H1 (cell line): ENCODE data around the gene ZBTB16. TPM values are rescaled to one million over a fixed set of nuclear protein-coding genes. Genes with fewer than 3 reads are reported as not detected.

Source experiments
- CTCF ChIA-PET: fragments of 300-600 bp; sonication (Branson Sonifier 250); formaldehyde crosslinking; loops from one replicate; lab custom pipeline; 2021; ENCODE audit not compliant: partially characterized antibody; lab: Charles Lee
- POLR2A ChIA-PET: fragments of 300-600 bp; sonication (Branson Sonifier 250); formaldehyde crosslinking; loops from one replicate; lab custom pipeline; 2021; ENCODE audit warnings: inconsistent platforms; ENCODE audit not compliant: partially characterized antibody; lab: Charles Lee
- DNase-seq, 2 experiments: peaks; one replicate each; pipeline versions ENCODE4 v3.0.0 to v3.0.0-alpha.2; 2010 to 2022; ENCODE audit warnings: low spot score in 2 of 2, low read depth in 1 of 2, mixed read lengths in 1 of 2
- FAIRE-seq: peaks from 2 replicates; lab custom pipeline; 2011; peaks lifted over from hg19 to GRCh38; lab: Jason Lieb, UNC
- H2AFZ ChIP-seq: 2 replicates; pipeline ENCODE4 v1.8.1; 2012; ENCODE audit warnings: low read length, inconsistent platforms
- H2AK5ac ChIP-seq: 2 replicates; pipeline ENCODE4 v1.6.1; 2013; ENCODE audit warnings: low read depth, low read length
- H2BK120ac ChIP-seq: replicated peaks from 2 replicates; pipeline ENCODE3; 2013; ENCODE audit warnings: low read depth, low read length, inconsistent platforms
- H2BK12ac ChIP-seq: 2 replicates; pipeline ENCODE4 v1.6.1; 2013; ENCODE audit warnings: low read depth, low read length
- H2BK15ac ChIP-seq: 2 replicates; pipeline ENCODE4 v1.6.1; 2013; ENCODE audit warnings: low read length
- H2BK20ac ChIP-seq: 2 replicates; pipeline ENCODE4 v1.6.1; 2013; ENCODE audit warnings: low read length
- H2BK5ac ChIP-seq: 2 replicates; pipeline ENCODE4 v1.6.1; 2013; ENCODE audit warnings: low read depth, low read length
- H3K14ac ChIP-seq: 2 replicates; pipeline ENCODE4 v1.6.1; 2013; ENCODE audit warnings: inconsistent platforms; ENCODE audit not compliant: insufficient read length
- H3K18ac ChIP-seq: 2 replicates; pipeline ENCODE4 v1.6.1; 2013; ENCODE audit warnings: low read length; ENCODE audit errors: extremely low read depth
- H3K23ac ChIP-seq: 2 replicates; pipeline ENCODE4 v1.6.1; 2013; ENCODE audit warnings: inconsistent platforms; ENCODE audit not compliant: insufficient read length
- H3K23me2 ChIP-seq: 2 replicates; pipeline ENCODE4 v1.6.1; 2013; ENCODE audit warnings: low read depth, low read length
- H3K27ac ChIP-seq: 2 replicates; pipeline ENCODE4 v1.6.1; 2011; ENCODE audit warnings: low read depth, low read length, inconsistent platforms
- H3K27me3 ChIP-seq, 4 experiments: replicated peaks in 1 of 4; 1 replicate in 1 of 4; 2 replicates in 3 of 4; pipeline versions ENCODE4 v1.6.1 to v1.8.1; 2011 to 2013; ENCODE audit warnings: low read length in 3 of 4, mild to moderate bottlenecking in 3 of 4, inconsistent platforms in 2 of 4, mixed read lengths in 2 of 4, moderate library complexity in 1 of 4; ENCODE audit not compliant: control insufficient read depth in 3 of 4, insufficient read depth in 3 of 4; ENCODE audit errors: extremely low read depth in 1 of 4
- H3K36me3 ChIP-seq, 4 experiments: 2 replicates each; pipeline versions ENCODE4 v1.6.1 to v1.8.1; 2011 to 2013; ENCODE audit warnings: mild to moderate bottlenecking in 4 of 4, low read length in 3 of 4, moderate library complexity in 2 of 4, control low read depth in 1 of 4, inconsistent platforms in 1 of 4; ENCODE audit not compliant: insufficient read depth in 4 of 4, control insufficient read depth in 2 of 4
- H3K4ac ChIP-seq: replicated peaks from 2 replicates; pipeline ENCODE3; 2013; ENCODE audit warnings: low read length, low read depth, mixed read lengths, inconsistent platforms; ENCODE audit not compliant: insufficient read length
- H3K4me1 ChIP-seq, 4 experiments: replicated peaks in 1 of 4; 1 replicate in 1 of 4; 2 replicates in 3 of 4; pipeline versions ENCODE4 v1.6.1 to v1.8.1; 2011 to 2013; ENCODE audit warnings: low read length in 3 of 4, inconsistent platforms in 2 of 4, mixed read lengths in 1 of 4; ENCODE audit not compliant: insufficient read depth in 4 of 4, control insufficient read depth in 3 of 4
- H3K4me2 ChIP-seq, 2 experiments: 2 replicates each; pipeline versions ENCODE4 v1.6.1 to v1.8.1; 2011 to 2013; ENCODE audit warnings: low read depth in 2 of 2, low read length in 2 of 2, control low read depth in 1 of 2, inconsistent platforms in 1 of 2, mild to moderate bottlenecking in 1 of 2; ENCODE audit not compliant: insufficient read depth in 1 of 2
- H3K4me3 ChIP-seq, 4 experiments: fragments of 200-600, 300-600 bp in 1 of 4; sonication (generic), shearing (Covaris generic), sonication (Bioruptor Twin) in 1 of 4; 2 replicates each; pipeline versions ENCODE4 v1.5.1 to v1.8.1; 2011 to 2016; ENCODE audit warnings: low read length in 4 of 4, low read depth in 3 of 4, control low read depth in 2 of 4, inconsistent platforms in 2 of 4, mild to moderate bottlenecking in 2 of 4, mixed read lengths in 1 of 4, moderate library complexity in 1 of 4; ENCODE audit not compliant: insufficient read depth in 2 of 4; ENCODE audit errors: extremely low read depth in 1 of 4
- H3K56ac ChIP-seq: replicated peaks from 2 replicates; pipeline ENCODE3; 2013; ENCODE audit warnings: low read depth, mild to moderate bottlenecking, mixed read lengths, low read length, inconsistent platforms; ENCODE audit not compliant: insufficient read length
- H3K79me1 ChIP-seq: 2 replicates; pipeline ENCODE4 v1.6.1; 2013; ENCODE audit warnings: low read depth, low read length, control low read depth
- H3K79me2 ChIP-seq, 2 experiments: 2 replicates each; pipeline versions ENCODE4 v1.6.1 to v1.8.1; 2012 to 2013; ENCODE audit warnings: low read length in 2 of 2, mild to moderate bottlenecking in 2 of 2, inconsistent platforms in 1 of 2; ENCODE audit not compliant: insufficient read depth in 2 of 2, control insufficient read depth in 1 of 2
- H3K9ac ChIP-seq, 4 experiments: replicated peaks in 1 of 4; 1 replicate in 1 of 4; 2 replicates in 3 of 4; pipeline versions ENCODE4 v1.6.1 to v1.8.1; 2011 to 2013; ENCODE audit warnings: low read depth in 3 of 4, low read length in 3 of 4, control low read depth in 2 of 4, mild to moderate bottlenecking in 2 of 4, moderate library complexity in 2 of 4, inconsistent platforms in 1 of 4; ENCODE audit errors: extremely low read depth in 1 of 4
- H3K9me3 ChIP-seq, 2 experiments: 2 replicates each; pipeline versions ENCODE4 v1.6.1 to v1.8.1; 2012 to 2013; ENCODE audit warnings: mild to moderate bottlenecking in 2 of 2, moderate library complexity in 2 of 2, control low read depth in 1 of 2, inconsistent platforms in 1 of 2, low read depth in 1 of 2, low read length in 1 of 2, mixed read lengths in 1 of 2; ENCODE audit not compliant: insufficient read depth in 2 of 2
- H4K20me1 ChIP-seq, 2 experiments: replicated peaks in 1 of 2; 2 replicates each; pipeline versions ENCODE3 to v1.8.1; 2011 to 2013; ENCODE audit warnings: inconsistent platforms in 2 of 2, low read length in 2 of 2, mild to moderate bottlenecking in 1 of 2; ENCODE audit not compliant: insufficient read depth in 2 of 2, control insufficient read depth in 1 of 2
- H4K5ac ChIP-seq: 2 replicates; pipeline ENCODE4 v1.6.1; 2013; ENCODE audit warnings: low read length, low read depth, mixed read lengths, inconsistent platforms; ENCODE audit not compliant: insufficient read length
- H4K8ac ChIP-seq: 2 replicates; pipeline ENCODE4 v1.8.0; 2013; ENCODE audit warnings: mild to moderate bottlenecking, moderate library complexity, low read length, inconsistent platforms; ENCODE audit not compliant: insufficient read depth; ENCODE audit errors: extremely low read depth
- H4K91ac ChIP-seq: replicated peaks from 2 replicates; pipeline ENCODE3; 2013; ENCODE audit warnings: low read length, mixed read lengths, inconsistent platforms; ENCODE audit not compliant: insufficient read length
- ASH2L ChIP-seq: fragments of 200-600, 300-600 bp; sonication (generic); IDR thresholded peaks from one replicate; pipeline ENCODE4 v1.7.1; 2017; ENCODE audit warnings: low read length
- BCL11A ChIP-seq, 2 experiments: IDR thresholded peaks; one replicate each; pipeline ENCODE4 v1.6.1; 2011; ENCODE audit warnings: low read depth in 2 of 2, low read length in 2 of 2, mild to moderate bottlenecking in 2 of 2
- CBX8 ChIP-seq: fragments of 300-800, 300-1000 bp; sonication (generic); IDR thresholded peaks from 2 replicates; pipeline ENCODE4 v1.7.1; 2016; ENCODE audit warnings: low read depth, low read length, borderline replicate concordance
- EGR1 ChIP-seq: IDR thresholded peaks from 2 replicates; pipeline ENCODE4 v1.6.1; 2011; ENCODE audit warnings: low read depth, low read length, borderline replicate concordance
- HDAC6 ChIP-seq: IDR thresholded peaks from one replicate; pipeline ENCODE4 v1.7.1; 2012; ENCODE audit warnings: low read depth, mild to moderate bottlenecking, inconsistent platforms, low read length, moderate library complexity
- NANOG ChIP-seq: IDR thresholded peaks from 2 replicates; pipeline ENCODE4 v1.6.1; 2011; ENCODE audit warnings: low read length, low read depth, mild to moderate bottlenecking, inconsistent platforms; ENCODE audit not compliant: insufficient read depth, poor library complexity, severe bottlenecking
- SIX5 ChIP-seq: IDR thresholded peaks from 2 replicates; pipeline ENCODE4 v1.6.1; 2011; ENCODE audit warnings: mild to moderate bottlenecking, low read depth, low read length
- SP2 ChIP-seq: IDR thresholded peaks from 2 replicates; pipeline ENCODE4 v1.6.1; 2012; ENCODE audit warnings: mild to moderate bottlenecking, low read length, inconsistent platforms
- SUZ12 ChIP-seq: fragments of 200-600 bp; sonication (generic); IDR thresholded peaks from 2 replicates; pipeline ENCODE4 v1.6.1; 2012; ENCODE audit warnings: mild to moderate bottlenecking, inconsistent platforms, low read length, moderate library complexity, mixed read lengths
- TAF1 ChIP-seq: IDR thresholded peaks from 2 replicates; pipeline ENCODE4 v1.6.1; 2011; ENCODE audit warnings: mild to moderate bottlenecking, low read depth, low read length
- TBP ChIP-seq: IDR thresholded peaks from 2 replicates; pipeline ENCODE4 v1.6.1; 2011; ENCODE audit warnings: low read depth, low read length, improper control_type of control experiment
- WGBS, 2 experiments: shearing (Covaris generic) in 1 of 2; methylation state at CpG; one replicate each; pipeline versions ENCODE4 v1.1.6 to v1.1.7; 2013 to 2015; ENCODE audit warnings: low lambda C conversion rate in 2 of 2, mixed read lengths in 2 of 2, inconsistent platforms in 1 of 2, low coverage in 1 of 2, missing lambda C conversion rate in 1 of 2; ENCODE audit not compliant: insufficient replicate concordance in 2 of 2, insufficient coverage in 1 of 2, insufficient read length in 1 of 2; ENCODE audit errors: extremely low coverage in 1 of 2, missing lambda C conversion rate in 1 of 2; 5-methylcytosine and 5-hydroxymethylcytosine counted together
- polyA plus RNA-seq, 7 experiments: library from polyadenylated mRNA; depleted of rRNA in 3 of 7; stranded (reverse) in 5 of 7; unstranded in 2 of 7; fragments of >200 nt in 5 of 7; fragments of 200-250 nt in 2 of 7; gene quantifications; 1 replicate in 5 of 7; 2 replicates in 1 of 7; 4 replicates in 1 of 7; pipeline versions ENCODE4 v1.2.1 to v1.2.3, GENCODE V29; 2011 to 2013; ENCODE audit warnings: missing spikeins in 2 of 7, mixed read lengths in 2 of 7
- total RNA-seq: library from RNA; stranded (reverse); fragmentation: NEBNext Ultra II Directional; extraction: Animal tissue kit (Norgen Biotek cat#: 25700); gene quantifications from 2 replicates; pipeline ENCODE4 v1.2.1, GENCODE V29; 2021
- TF ChIP-seq, protein P1 (sequence below): IDR thresholded peaks from 2 replicates; pipeline ENCODE4 v1.6.1; 2012; ENCODE audit warnings: low read length, inconsistent platforms
- TF ChIP-seq, protein P2 (sequence below): IDR thresholded peaks from 2 replicates; pipeline ENCODE4 v1.6.1; 2012; ENCODE audit warnings: inconsistent platforms

Gene ZBTB16
- total and polyA plus RNA-seq, 2 of the 8 experiments (the other 6 are each of a cell fraction or from before 2014, with no cell fraction given), result 0.12 to 0.61 TPM

DNA sequence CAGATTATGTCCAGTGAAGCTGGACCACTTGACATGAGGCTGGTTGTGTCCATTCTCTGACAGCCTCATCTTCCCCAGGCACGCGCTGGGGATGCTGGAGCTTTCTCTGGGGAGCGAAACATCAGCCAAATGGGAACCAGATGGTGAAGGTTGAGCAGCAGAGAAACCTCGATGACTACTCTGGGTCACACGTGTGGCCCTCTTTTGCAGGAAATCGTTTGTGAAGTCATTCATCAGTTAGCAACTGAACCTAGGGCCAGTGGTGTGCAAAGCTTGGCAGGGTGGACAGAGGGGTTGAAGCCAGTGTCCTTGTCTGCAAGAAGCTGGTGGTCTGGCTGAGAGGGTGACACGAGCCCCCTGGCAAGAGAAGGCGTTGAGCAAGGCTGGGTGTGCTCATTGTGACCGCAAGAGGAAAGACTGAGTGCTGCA lies 109.8 kb downstream of the ZBTB16 start:
- no peaks in the 10 kb centered on the region for H3K23me2 ChIP-seq
- H3K4me1 ChIP-seq, result peaks cover 0 to 2% (median 0%) of the 10 kb centered on the region in 4 experiments; a peak in 2 of 7 replicates
- no peak overlapping the region for H2BK12ac ChIP-seq
- no peak overlapping the region for H3K27ac ChIP-seq
- no peak overlapping the region for H2AK5ac ChIP-seq
- no peak overlapping the region for H4K91ac ChIP-seq
- POLR2A ChIA-PET, result no interaction called here
- 93% methylated on average over 9 of the region's 9 CpGs; no CpG with 5 or more reads in 1 of the 2 experiments for WGBS, 2 experiments
- H3K79me1 ChIP-seq, result no peaks in the 10 kb centered on the region
- H2BK20ac ChIP-seq, result no peak overlapping the region
- H2AFZ ChIP-seq, result no peak overlapping the region
- no peak overlapping the region for H3K9ac ChIP-seq
- DNase-seq (no peak), FAIRE-seq (no peak)
- H2BK120ac ChIP-seq, result no peak overlapping the region
- H3K36me3 ChIP-seq, result no peaks in the 10 kb centered on the region
- CTCF ChIA-PET, result interaction anchor here (1.2 to 4.9 kb wide), 9 partner anchors 10 to 134 kb away, joined by 3 to 28 read pairs (median 3); no protein-coding TSS in a partner anchor
- no peak overlapping the region for H4K5ac ChIP-seq
- H2BK5ac ChIP-seq, result no peak overlapping the region
- no peaks in the 10 kb centered on the region for H3K9me3 ChIP-seq
- no peak for TF ChIP-seq TAF1
- TF ChIP-seq, protein P1, sequence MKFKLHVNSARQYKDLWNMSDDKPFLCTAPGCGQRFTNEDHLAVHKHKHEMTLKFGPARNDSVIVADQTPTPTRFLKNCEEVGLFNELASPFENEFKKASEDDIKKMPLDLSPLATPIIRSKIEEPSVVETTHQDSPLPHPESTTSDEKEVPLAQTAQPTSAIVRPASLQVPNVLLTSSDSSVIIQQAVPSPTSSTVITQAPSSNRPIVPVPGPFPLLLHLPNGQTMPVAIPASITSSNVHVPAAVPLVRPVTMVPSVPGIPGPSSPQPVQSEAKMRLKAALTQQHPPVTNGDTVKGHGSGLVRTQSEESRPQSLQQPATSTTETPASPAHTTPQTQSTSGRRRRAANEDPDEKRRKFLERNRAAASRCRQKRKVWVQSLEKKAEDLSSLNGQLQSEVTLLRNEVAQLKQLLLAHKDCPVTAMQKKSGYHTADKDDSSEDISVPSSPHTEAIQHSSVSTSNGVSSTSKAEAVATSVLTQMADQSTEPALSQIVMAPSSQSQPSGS, result no peak
- TF ChIP-seq, protein P2, sequence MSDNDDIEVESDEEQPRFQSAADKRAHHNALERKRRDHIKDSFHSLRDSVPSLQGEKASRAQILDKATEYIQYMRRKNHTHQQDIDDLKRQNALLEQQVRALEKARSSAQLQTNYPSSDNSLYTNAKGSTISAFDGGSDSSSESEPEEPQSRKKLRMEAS, result no peak
- no peak for TF ChIP-seq BCL11A (IDR thresholded peaks at IDR 0.05; ENCODE audit: low read depth in 2 of 2, low read length in 2 of 2)
- TF ChIP-seq EGR1, result no peak
- no peak for TF ChIP-seq HDAC6
- TF ChIP-seq TBP, result no peak
- no peak for TF ChIP-seq SP2
- TF ChIP-seq NANOG, result no peak
- TF ChIP-seq SUZ12, result no peak
- TF ChIP-seq ASH2L, result no peak
- no peak for TF ChIP-seq SIX5
- TF ChIP-seq CBX8, result no peak
- H3K56ac ChIP-seq, result no peak overlapping the region
- H3K23ac ChIP-seq, result no peak overlapping the region
- H2BK15ac ChIP-seq, result no peak overlapping the region
- no peak overlapping the region for H4K8ac ChIP-seq
- H4K20me1 ChIP-seq, result no peaks in the 10 kb centered on the region
- no peak overlapping the region for H3K14ac ChIP-seq
- H3K4ac ChIP-seq, result no peak overlapping the region
- H3K4me3 ChIP-seq, result no peak overlapping the region
- no peaks in the 10 kb centered on the region for H3K27me3 ChIP-seq
- H3K18ac ChIP-seq, result no peak overlapping the region; the same call in 1 of the 2 replicates
- H3K79me2 ChIP-seq, result no peaks in the 10 kb centered on the region
- no peak overlapping the region for H3K4me2 ChIP-seq
